Stimulated activated CD4-positive, alpha-beta T cell treated with anti-CD3 and anti-CD28 coated beads, Interleukin-1b, Interleukin-23, amount 100 ng/mL, for 48 hours (primary cell): ENCODE data around the gene PTP4A1.
A peak's percentile ranks its signal among the peaks of the same experiment; 100 is the strongest.
"Not testable (repeated sequence)": the region's sequence is repeated elsewhere in the genome, so short reads cannot be mapped to it uniquely, and the experiment has no call there.

Source experiments
- DNase-seq: peaks from one replicate; pipeline ENCODE4 v3.0.0-alpha.2; 2020

The PTP4A1 gene

DNA sequence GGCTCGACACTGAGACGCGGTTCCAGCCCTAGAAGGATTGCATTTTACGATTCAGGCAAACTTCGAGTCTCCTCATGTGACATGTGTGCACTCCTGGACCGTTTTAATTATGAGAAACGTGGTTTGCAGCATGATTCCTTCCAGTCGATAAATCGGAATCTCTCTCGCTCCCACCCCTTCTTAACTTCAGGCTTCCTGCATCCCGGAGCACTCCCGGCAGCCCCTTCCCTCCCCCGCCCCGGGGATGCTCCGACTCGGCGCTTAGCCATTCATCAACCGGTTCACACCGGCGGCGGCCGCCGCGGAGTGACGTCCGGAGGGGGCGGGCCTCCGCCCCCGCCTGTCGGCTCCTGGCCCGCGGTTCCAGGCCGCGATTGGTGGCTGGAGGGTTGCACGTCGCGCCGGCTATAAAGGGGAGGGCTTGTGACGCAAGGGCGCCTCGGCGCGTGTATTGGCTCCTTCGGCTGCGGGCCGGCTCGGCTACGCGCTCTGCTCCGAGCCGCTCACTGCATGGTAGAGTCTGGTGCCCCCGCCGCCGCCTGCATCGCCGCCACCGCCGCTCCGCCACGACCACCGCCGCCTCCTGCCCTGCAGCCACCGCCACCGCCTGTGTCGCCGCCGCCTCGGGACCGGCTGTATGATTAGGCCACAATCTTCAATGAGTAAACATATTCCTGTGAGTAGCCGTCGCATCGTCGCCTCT is at the start of gene PTP4A1, which contains the start of gene LOC128125822:
PTP4A1 (plus strand) TSS at position 437 of the 703 bp plus-strand sequence. CDS start 4,401 bp downstream, outside the sequence.
LOC128125822 (plus strand) TSS at position 437 of the 703 bp plus-strand sequence.
- peak; percentile 97 for DNase-seq

DNA sequence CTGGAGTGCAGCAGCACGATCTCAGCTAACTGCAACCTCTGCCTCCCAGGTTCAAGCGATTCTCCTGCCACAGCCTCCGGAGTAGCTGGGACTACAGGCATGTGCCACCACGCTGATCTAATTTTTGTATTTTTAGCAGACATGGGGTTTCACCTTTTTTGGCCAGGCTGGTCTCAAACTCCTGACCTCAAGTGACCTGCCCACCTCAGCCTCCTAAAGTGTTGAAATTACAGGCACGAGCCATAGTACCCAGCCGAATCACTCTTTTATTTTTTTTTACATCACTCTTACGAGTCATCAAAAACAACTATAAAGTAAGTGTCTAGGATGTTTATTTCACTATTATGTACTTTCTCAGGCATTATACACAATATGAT is 49.4 kb upstream of the PTP4A1 start:
- DNase-seq: not testable (repeated sequence)

DNA sequence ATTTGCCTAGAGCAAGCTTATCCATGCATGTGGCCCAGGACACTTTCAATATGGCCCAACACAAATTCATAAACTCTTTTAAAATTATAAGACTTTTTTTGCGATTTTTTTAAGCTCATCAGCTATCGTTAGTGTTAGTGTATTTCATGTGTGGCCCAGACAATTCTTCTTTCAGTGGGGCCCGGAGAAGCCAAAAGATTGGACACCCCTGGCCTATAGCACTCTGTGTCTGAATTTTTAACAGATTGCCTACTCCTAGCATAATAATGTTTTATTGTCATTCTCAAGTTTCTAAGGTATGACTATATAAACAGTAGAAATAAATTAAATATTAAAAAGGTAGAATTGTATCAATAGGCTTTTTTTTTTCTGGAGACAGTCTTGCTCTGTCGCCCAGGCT is 48.6 kb upstream of the PTP4A1 start:
- DNase-seq: no peak

DNA sequence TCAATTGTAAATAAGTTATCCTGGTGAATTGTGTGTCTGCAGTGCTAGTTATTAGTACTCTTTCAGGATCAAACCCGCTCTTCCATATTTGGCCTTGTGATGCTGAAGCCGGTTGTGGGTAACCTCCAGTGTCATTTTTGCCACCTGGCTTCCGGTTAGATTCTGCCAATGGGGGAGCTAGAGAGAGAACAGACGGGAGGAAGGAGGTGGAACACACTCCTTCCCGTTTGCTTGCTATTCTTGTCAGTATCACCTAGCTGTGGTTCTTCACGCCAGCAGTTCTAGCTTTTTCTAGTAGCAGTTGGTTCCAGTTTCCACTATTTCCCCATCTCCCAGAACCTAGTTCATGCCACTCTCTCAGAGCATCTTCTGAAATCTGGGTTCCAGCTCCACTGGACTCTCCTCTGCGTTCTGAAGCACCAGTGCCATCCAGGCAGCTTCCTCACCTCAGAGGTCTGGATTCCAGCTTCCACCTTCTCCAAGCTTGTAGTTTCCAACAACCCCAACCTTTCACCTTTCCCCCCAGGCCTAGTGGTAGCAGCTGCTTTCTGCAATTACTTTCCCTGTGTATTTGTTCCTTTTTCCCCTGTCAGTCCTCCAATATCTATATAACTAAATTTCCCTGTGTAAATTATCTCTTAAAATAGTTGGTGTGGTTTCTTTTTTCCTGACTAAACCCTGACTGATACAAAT is 46.9 kb upstream of the PTP4A1 start:
- DNase-seq: no peak

DNA sequence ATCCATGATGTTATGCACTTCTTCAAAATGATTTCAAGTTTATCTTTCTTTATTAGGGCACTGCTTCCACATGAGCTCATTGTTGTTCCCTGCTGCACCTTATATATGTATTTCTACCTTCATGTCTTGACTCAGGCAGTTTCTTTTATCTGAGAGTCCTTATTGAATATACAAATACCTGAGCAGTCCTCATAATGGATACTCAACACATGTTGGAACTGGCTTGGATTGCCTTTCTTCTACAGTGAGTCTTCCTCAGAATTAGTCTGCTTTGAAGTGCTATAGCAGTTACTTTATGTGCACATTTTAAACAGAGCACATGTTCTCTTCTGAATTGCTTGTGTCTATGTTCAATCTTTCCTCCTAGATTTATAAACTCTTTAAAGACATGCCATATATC is 45.3 kb upstream of the PTP4A1 start:
- no peak for DNase-seq

DNA sequence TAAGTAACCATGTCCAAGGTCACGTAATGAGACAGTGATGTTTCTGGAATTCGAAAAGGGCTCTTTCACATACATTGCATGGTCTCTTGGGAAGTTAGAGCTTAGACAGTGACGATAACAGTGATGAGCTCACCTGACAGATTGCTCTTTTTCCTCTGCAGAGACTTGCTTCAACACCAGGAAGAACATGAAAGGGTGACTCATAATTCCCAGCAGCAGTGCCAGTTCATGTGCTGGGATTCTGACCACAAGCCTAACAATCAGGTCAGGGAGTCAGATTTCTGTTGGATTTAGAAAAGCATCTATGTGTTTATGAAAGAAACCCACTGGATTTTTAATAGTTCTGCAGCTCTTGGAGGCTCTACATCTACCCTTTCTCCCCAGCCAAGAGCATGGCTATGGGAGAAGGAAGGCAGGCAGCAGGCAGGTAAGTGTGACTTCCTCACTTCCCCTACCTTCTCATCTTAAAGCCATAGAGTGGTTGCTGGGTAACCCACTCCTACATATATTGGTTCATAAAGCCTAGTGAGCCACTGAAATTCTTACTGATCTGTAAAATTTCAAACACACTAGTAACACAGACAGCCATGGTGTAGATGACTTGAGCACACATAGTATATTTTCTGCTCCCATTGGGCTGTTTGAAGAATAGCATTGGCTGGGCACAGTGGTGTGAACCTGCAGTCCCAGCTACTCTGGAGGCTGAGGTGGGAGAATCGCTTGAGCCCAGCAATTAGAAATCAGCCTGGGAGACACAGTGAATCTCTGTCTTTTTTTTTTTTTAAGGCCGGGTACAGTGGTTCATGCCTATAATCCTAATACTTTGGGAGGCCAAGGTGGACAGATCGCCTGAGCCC is 44.4 kb upstream of the PTP4A1 start:
- DNase-seq: no peak

DNA sequence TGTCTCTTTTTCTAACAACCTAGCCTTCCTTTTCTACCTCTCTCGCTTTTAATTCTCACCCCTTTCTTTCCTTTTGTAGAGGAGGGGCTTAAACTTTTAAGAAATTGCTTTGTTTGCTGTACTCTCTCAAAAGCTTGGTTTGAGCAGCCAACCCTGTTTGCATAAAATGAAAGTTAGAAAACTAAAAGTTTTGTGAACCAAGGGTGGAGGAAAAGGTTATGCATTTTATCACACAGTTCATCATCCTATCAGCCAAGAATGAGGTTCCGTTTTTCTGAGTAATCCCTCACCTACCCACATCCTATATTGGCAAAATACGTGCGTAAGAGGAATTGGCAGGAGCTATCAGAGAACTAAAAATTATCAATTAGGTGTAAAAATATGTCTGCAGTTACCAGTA is 42.8 kb upstream of the PTP4A1 start:
- no peak for DNase-seq

DNA sequence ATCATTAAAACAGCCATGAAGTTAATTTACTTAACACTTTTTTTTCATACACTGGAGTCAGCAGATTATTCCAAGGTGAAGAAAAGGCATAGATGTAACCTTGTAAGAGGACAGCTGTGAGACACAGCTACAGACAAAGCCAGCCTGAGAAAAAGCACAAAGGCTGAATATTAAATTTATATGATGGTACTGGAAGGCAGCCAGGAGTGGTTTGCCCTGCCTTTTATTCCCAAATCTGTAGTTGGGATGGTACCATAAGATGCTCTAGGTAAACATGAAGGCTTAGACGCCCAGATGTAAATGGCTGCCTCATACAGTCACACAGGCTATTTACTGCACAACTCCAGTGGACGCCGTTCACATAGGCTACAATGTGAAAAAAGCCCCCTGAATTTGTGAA is 42.1 kb upstream of the PTP4A1 start:
- DNase-seq: no peak

DNA sequence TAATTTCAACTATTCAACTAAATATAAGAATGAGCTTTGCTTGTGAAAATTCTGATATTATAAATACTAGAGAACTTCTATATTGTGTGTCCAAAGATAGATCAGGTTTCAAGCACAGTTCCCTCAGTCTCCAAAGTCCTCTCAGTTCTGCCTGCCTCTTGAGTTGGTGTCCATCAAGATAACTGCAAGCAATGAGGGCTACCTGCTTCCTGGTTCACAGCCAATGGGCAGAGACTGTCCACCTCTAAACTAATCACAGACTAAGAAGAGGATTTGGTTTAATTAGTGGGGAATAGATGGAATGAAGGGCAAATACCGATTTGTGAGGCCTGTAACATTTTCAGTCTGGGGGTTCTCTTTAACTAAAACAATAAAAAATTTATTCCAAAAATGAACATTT is 41.3 kb upstream of the PTP4A1 start:
- DNase-seq: no peak

DNA sequence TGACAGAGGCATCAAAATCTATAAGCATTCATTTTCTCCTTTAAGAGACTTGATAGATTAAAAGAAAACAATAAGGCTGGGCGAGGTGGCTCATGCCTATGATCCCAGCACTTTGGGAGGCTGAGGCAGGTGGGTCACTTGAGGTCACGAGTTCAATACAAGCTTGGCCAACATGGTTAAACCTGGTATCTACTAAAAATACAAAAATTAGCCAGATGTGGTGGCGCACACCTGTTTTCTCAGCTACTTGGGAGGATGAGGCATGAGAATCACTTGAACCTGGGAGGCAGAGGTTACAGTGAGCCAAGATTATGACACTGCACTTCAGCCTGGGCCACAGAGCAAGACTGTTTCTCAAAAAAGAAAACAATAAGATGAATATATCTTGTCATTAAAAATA is 39.3 kb upstream of the PTP4A1 start:
- DNase-seq: no peak

DNA sequence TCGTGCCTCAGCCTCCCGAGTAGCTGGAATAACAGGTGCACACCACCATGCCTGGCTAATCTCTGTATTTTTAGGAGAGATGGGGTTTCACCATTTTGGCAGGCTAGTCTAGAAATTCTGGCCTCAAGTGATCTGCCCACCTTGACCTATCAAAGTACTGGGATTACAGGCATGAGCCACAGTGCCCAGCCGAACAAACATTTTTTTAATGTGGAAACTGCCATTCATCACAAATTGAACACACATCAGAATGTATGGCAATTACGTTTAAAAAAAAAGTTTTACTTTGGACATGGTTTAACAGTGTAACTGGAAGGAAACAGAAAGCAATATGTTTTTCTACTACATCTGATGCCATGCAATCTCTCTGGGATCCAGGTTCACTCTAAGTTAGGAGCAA is 38.3 kb upstream of the PTP4A1 start:
- no peak for DNase-seq

DNA sequence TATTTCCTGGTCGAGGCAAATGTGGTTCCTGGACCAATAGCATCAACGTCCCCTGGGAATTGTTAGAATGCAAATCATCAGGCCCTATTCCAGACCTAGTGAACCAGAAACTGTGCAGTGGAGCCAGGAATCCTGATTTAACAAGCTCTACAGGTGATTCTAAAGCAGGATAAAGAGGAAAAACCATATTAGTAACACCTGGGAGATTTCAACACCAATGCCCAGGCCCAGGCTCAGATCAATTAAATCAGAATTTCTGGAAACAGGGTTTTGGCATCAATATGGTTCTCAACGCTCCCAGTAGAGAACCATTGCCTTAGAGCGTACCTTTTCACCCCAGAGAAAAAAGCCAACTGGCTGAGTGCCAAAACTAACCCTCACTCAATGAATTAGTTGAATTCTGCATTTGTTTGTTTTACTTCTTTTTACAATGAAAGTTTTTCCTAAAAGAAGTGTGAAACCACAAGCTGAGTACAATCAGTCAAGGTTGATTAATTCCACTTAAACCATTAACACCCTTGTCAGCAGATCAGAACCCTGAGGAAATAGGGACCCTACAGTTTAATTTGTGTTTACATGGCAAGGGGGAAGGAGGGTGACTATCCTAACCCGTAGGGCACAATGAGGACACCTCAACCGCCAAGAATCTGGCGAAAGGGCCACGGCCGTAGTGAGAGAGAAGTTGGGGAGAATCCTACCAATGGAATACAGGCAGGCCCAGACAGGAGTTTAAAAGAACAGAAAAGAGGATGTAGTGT is 34.9 kb upstream of the PTP4A1 start:
- DNase-seq: no peak

DNA sequence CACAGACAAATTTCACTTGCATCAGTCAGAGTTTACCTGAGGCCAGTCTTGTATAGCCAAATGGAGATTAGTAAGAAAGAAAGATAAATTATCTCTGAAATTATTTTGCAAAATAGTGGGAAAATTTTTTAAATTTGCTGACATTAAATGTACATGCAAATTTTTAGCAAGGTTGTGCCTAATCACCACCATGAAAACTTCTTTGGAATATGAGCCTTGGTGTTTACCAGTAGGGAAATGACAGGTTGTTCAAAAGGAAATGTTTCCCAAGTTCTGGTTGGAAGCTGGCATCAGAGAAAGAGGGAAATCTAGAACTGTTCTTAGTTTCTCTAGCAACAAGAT is 34.4 kb upstream of the PTP4A1 start:
- no peak for DNase-seq

DNA sequence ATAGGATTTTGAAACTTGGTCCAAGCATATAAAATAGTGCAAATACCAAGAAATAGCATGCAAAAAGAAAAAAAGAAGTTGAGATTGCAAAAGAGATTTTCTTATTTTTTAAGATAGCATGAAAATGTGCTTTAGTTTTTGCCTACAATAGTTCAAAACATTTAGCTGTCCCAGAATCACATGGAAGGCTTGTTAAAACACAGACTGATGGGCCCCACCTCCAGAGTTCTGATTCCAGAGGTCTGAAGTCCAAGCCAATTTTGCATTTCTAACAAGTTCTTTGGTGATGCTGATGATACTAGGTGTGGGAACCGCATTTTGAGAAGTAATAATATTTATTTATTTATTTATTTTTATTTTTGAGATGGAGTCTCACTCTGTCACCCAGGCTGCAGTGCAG is 33.7 kb upstream of the PTP4A1 start:
- no peak for DNase-seq

DNA sequence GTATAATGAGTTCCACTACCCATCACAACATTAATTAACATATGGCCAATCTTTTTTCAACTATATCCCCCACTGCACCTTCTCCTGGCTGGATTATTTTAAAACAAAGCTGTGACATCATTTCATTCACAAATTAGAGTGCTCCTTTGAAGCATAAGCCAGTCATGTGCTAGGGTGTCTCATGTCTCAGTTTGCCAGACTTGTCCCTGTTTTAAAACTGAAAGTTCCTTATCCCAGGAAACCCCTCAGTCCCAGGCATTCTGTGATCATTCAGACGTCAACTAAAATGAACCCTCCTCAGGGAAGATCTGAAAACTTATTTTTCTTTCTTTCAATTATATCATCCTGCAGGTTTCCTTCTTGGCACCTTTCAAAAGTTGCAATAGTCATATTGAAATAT is 29.3 kb upstream of the PTP4A1 start:
- DNase-seq: no peak

DNA sequence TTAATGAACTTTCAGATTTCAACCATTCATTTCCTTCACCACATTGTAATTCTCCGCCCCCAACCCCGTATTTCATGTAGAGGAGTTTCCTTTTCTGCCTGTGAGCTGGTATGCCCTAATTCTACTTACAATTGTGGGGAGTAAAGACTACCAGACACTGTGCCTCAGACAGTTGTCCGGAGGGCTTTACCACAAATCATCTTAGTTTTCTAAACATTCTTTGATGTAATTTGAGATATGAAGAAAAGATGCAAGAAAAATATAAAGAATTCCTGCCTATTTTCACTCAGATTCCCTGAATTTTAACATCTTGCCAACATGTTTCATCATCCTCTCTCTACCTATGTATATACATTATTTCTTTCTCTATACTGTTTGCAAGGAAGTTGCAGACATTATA is 28.3 kb upstream of the PTP4A1 start:
- no peak for DNase-seq

DNA sequence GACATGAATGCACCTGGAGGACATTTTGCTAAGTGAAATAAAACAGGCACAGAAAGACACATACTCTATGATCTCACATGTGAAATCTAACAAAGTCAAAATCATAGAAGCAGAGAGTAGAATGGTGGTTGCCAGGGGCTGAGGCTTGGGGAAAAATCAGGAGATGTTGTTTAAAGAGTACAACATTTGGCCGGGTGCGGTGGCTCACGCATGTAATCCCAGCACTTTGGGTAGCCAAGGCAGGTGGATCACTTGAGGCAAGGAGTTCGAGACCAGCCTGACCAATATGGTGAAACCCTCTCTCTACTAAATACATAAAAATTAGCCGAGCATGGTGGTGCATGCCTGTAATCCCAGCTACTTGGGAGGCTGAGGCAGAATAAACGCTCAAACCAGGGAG is 26.0 kb upstream of the PTP4A1 start:
- DNase-seq: no peak

DNA sequence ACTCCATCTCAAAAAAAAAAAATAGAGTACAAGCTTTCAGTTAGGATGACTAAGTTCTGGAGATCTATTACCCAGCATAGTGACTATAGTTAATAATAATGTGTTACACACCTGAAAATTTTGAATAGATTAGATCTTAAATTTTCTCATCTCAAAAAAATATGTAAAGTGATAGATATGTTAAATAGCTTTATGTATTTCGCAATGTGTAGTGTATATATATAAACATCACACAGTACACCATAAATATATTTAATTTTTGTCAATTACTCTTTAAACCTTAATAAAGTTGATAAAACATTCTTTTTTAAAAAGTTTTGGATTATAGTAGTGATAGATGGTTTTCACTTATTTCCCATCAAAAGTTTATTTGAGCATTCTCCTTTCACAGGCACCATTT is 25.6 kb upstream of the PTP4A1 start:
- DNase-seq: no peak

DNA sequence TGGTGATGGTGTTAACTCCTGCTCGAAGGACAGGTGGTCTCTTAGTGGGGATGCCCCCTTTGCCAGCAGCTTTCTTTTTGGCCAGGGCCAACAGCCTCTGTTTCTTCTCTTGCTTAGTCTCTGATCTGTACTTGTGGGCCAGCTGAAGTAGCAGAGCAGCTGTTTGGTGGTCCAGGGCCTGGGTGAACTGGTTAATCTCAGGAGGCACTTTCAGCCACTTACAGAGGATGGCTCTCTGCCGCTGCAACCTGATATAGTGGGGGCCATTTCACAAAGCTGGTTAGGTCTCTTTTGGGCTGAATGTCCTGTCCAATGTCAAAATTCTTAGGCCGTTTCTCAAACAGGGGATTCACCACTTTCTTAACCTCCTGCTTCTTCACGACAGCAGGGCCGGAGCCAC is 23.2 kb upstream of the PTP4A1 start:
- no peak for DNase-seq

DNA sequence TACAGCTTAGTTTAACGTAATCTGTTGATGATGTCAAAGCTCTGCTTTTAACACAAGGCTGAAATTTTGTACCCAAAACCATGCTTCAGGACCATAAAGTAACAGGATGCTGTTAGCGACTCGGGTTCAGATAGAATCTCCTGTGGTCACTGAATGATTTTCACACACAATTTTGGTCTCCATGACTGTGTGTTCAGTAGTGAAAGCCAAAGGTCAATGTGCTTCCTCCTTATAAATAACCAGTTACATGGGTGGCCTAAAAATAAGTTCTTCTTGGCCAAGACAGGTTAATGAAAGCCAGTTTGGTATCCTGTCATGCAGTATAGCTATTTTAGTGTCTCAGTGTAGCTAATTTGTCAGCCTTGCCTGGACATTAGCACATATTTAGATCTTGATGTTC is 19.1 kb upstream of the PTP4A1 start:
- DNase-seq: no peak

DNA sequence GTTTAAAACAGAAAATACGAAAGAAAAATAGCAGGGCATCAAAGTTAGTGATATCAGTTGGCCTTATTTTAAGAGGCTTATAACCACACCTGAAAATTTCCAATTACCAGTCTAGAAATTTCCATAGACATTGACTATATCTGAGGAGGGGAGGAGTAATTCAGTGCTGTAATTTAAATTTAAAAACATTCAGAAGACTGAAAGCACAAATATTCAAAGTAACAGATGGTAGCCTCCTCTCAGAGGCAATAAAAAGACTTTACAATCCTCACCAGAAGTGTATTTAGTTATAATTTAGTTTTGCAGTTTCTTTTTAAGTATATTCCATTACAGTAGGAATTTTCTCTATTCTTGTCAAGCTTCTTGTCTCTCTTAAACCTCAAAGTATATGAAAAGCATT is 18.4 kb upstream of the PTP4A1 start:
- DNase-seq: no peak

DNA sequence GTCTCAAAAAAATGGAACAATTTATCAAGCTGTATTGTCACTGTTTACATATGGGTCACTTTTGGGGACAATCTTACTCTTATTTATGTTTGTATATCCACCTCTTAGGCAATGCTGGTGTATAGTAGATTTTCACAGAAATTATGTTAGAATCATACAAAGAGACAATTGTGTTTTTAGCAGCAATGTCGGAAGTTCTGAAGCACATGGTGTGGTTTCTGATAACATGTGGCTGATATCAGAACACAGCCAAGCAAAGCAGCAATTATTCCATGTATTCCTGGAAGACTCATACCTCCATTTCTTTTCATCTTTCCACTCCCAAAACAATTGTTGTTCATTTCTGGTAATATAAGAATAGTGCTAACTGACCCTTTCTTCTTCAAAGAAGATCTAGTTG is 17.5 kb upstream of the PTP4A1 start:
- DNase-seq: no peak

DNA sequence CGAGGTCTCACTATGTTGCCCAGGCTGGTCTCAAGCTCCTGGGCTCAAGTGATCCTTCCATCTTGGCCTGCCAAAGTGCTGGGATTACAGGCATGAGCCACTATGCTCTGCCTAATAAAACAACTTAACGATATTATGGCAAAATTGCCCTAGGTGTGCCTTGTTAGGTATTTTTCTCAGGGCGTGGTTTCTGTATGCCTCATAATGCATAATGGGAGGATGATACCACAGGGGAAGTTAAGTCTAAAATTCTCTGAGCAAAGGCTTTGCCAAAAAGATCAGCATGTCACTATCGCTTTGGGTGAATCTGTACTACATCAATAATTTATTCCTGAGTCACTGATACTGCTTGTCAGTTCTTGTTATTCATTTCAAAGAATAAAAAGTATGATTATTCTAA is 15.9 kb upstream of the PTP4A1 start:
- no peak for DNase-seq
